SU-DHL-6 (cell line): Measurements from ENCODE around the gene RAI2.

Experiments
- H2AFZ ChIP-seq: fragments of 200-600 bp; sonication (generic); 2 replicates; pipeline ENCODE4 v1.6.1; 2014; ENCODE audit warnings: low read depth, mild to moderate bottlenecking, moderate library complexity, mixed read lengths, antibody characterized with exemption, low read length; ENCODE audit not compliant: severe bottlenecking
- H3F3A ChIP-seq: fragments of 200-600 bp; shearing (Covaris generic); 2 replicates; pipeline ENCODE4 v1.6.0; 2016; ENCODE audit warnings: antibody characterized with exemption, mild to moderate bottlenecking; ENCODE audit not compliant: insufficient read depth
- H3K27ac ChIP-seq: fragments of 200-600 bp; sonication (generic); 2 replicates; pipeline ENCODE4 v1.5.1; 2016; ENCODE audit warnings: low read depth, mild to moderate bottlenecking, low read length, moderate library complexity, mixed read lengths
- H3K27me3 ChIP-seq: fragments of 200-600 bp; sonication (generic), shearing (Covaris generic); 2 replicates; pipeline ENCODE4 v1.6.0; 2014; ENCODE audit warnings: mild to moderate bottlenecking, low read length
- H3K36me3 ChIP-seq: fragments of 200-600 bp; sonication (generic); 2 replicates; pipeline ENCODE4 v1.6.1; 2014; ENCODE audit warnings: mild to moderate bottlenecking, low read length, mixed read lengths
- H3K4me2 ChIP-seq: fragments of 300-600, 200-600 bp; shearing (Covaris generic), sonication (generic); 2 replicates; pipeline ENCODE4 v1.6.0; 2014; ENCODE audit warnings: low read length, low read depth, mild to moderate bottlenecking; ENCODE audit not compliant: poor library complexity, severe bottlenecking
- H3K4me3 ChIP-seq: fragments of 200-600 bp; sonication (generic); 2 replicates; pipeline ENCODE4 v1.5.1; 2014; ENCODE audit warnings: antibody characterized with exemption, low read length, mild to moderate bottlenecking, mixed read lengths; ENCODE audit not compliant: insufficient read depth, poor library complexity, severe bottlenecking
- H3K79me2 ChIP-seq: fragments of 200-600 bp; sonication (generic); 2 replicates; pipeline ENCODE4 v1.6.1; 2014; ENCODE audit warnings: mild to moderate bottlenecking, low read length, moderate library complexity; ENCODE audit not compliant: insufficient read depth
- H3K9ac ChIP-seq: fragments of 200-600 bp; sonication (generic); 2 replicates; pipeline ENCODE4 v1.7.0; 2014; ENCODE audit warnings: mild to moderate bottlenecking, low read length
- H3K9me2 ChIP-seq: fragments of 200-600 bp; sonication (generic); replicated peaks from 2 replicates; pipeline ENCODE4 v1.6.1; 2014; ENCODE audit warnings: low read length; ENCODE audit not compliant: insufficient read depth
- H3K9me3 ChIP-seq: fragments of 200-600 bp; sonication (generic); 2 replicates; pipeline ENCODE4 v1.6.1; 2014; ENCODE audit warnings: low read length, mixed read lengths; ENCODE audit not compliant: insufficient read depth
- H4K20me1 ChIP-seq: fragments of 200-600 bp; sonication (generic); 2 replicates; pipeline ENCODE4 v1.6.1; 2014; ENCODE audit warnings: low read depth, mild to moderate bottlenecking, antibody characterized with exemption, low read length, moderate library complexity, mixed read lengths
- EZH2phosphoT487 ChIP-seq: fragments of 200-600 bp; sonication (generic), shearing (Covaris generic); conservative IDR thresholded peaks from 2 replicates; pipeline ENCODE4 v1.6.1; 2018; ENCODE audit warnings: mild to moderate bottlenecking, antibody characterized with exemption, low read length, moderate library complexity, mixed read lengths
- TF ChIP-seq, protein P1 (sequence below): fragments of 200-600 bp; sonication (generic); IDR thresholded peaks from one replicate; pipeline ENCODE4 v1.5.1; 2017; ENCODE audit warnings: antibody characterized with exemption, mild to moderate bottlenecking, low read length, moderate library complexity; ENCODE audit not compliant: insufficient read depth, poor library complexity, severe bottlenecking

The RAI2 gene

DNA sequence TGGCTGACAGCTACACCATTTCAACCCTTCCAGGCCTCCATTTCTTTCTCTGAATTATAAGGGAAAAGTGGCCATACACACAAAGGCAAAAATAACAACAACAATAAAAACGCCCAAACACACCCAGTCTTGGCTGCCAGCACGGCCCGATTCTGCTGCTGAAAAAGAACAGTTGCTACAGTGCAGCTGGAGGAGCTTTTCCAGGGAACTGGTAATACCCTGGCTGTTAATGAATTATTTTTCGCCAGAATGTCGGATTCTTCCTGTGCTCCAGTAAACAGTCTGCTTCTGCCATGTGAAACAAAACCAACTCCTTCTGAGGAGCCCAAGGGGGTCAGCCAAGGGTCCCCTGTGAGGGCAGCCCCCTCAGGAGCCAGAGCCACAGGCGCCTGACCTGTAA is 6.6 kb downstream of the RAI2 start:
- no peaks in the 10 kb centered on the region for H4K20me1 ChIP-seq
- H3K27me3 ChIP-seq, result no peaks in the 10 kb centered on the region
- no peaks in the 10 kb centered on the region for H3K36me3 ChIP-seq
- H3K4me3 ChIP-seq, result no peak overlapping the region
- H3K4me2 ChIP-seq, result no peak overlapping the region
- no peaks in the 10 kb centered on the region for H3K9me3 ChIP-seq
- no peak overlapping the region for H3K9ac ChIP-seq
- no peak for TF ChIP-seq EZH2phosphoT487
- TF ChIP-seq, protein P1, sequence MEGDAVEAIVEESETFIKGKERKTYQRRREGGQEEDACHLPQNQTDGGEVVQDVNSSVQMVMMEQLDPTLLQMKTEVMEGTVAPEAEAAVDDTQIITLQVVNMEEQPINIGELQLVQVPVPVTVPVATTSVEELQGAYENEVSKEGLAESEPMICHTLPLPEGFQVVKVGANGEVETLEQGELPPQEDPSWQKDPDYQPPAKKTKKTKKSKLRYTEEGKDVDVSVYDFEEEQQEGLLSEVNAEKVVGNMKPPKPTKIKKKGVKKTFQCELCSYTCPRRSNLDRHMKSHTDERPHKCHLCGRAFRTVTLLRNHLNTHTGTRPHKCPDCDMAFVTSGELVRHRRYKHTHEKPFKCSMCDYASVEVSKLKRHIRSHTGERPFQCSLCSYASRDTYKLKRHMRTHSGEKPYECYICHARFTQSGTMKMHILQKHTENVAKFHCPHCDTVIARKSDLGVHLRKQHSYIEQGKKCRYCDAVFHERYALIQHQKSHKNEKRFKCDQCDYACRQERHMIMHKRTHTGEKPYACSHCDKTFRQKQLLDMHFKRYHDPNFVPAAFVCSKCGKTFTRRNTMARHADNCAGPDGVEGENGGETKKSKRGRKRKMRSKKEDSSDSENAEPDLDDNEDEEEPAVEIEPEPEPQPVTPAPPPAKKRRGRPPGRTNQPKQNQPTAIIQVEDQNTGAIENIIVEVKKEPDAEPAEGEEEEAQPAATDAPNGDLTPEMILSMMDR, result no peak
- no peaks in the 10 kb centered on the region for H3K9me2 ChIP-seq
- no peak overlapping the region for H3K27ac ChIP-seq
- H3K79me2 ChIP-seq, result no peaks in the 10 kb centered on the region
- no peak overlapping the region for H2AFZ ChIP-seq
- no peaks in the 10 kb centered on the region for H3F3A ChIP-seq

GRCh38 chrX:17854069-17854468 is 7.0 kb downstream of the RAI2 start:
- Histone ChIP-seq H3K9ac (no peak overlapping the region), H3K4me2 (no peak overlapping the region), H3K27me3 (no peaks in the 10 kb centered on the region), H4K20me1 (no peaks in the 10 kb centered on the region), H3K79me2 (no peaks in the 10 kb centered on the region), H3K36me3 (no peaks in the 10 kb centered on the region), H3K4me3 (no peak overlapping the region), H3K27ac (no peak overlapping the region), H2AFZ (no peak overlapping the region), H3F3A (no peaks in the 10 kb centered on the region), H3K9me3 (no peaks in the 10 kb centered on the region), H3K9me2 (no peaks in the 10 kb centered on the region)
- no peak for TF ChIP-seq EZH2phosphoT487

- no peak overlapping the region for H3K4me3 ChIP-seq
- H3K27me3 ChIP-seq, result no peaks in the 10 kb centered on the region
- H3K27ac ChIP-seq, result no peak overlapping the region
- no peaks in the 10 kb centered on the region for H3K36me3 ChIP-seq
- no peak overlapping the region for H3K9ac ChIP-seq
- no peak overlapping the region for H2AFZ ChIP-seq
- H3K79me2 ChIP-seq, result no peaks in the 10 kb centered on the region
- no peaks in the 10 kb centered on the region for H4K20me1 ChIP-seq
- H3K9me2 ChIP-seq, result no peaks in the 10 kb centered on the region
- TF ChIP-seq, protein P1, result no peak
- no peak for TF ChIP-seq EZH2phosphoT487
- no peaks in the 10 kb centered on the region for H3K9me3 ChIP-seq
- no peak overlapping the region for H3K4me2 ChIP-seq
- H3F3A ChIP-seq, result no peaks in the 10 kb centered on the region
Observed at GRCh38 chrX:17851874-17852273, 9.2 kb downstream of the RAI2 start.

- H4K20me1 ChIP-seq, result no peaks in the 10 kb centered on the region
- H3K9me3 ChIP-seq, result no peaks in the 10 kb centered on the region
- no peak overlapping the region for H3K4me3 ChIP-seq
- no peaks in the 10 kb centered on the region for H3K79me2 ChIP-seq
- no peaks in the 10 kb centered on the region for H3K27me3 ChIP-seq
- TF ChIP-seq, protein P1, result no peak
- no peak for TF ChIP-seq EZH2phosphoT487
- H3K4me2 ChIP-seq, result no peak overlapping the region
- no peaks in the 10 kb centered on the region for H3K36me3 ChIP-seq
- H3K9me2 ChIP-seq, result no peaks in the 10 kb centered on the region
- no peak overlapping the region for H3K27ac ChIP-seq
- H3F3A ChIP-seq, result no peaks in the 10 kb centered on the region
- no peak overlapping the region for H2AFZ ChIP-seq
- no peak overlapping the region for H3K9ac ChIP-seq
Observed at GRCh38 chrX:17848545-17849265, 12.4 kb downstream of the RAI2 start.
